HPDE6-E6E7 (cell line): Measurements from ENCODE around the gene WDCP.

ENCODE experiments used
- DNase-seq: peaks from one replicate; pipeline ENCODE4 v3.0.0; 2011; ENCODE audit warnings: missing footprints; ENCODE audit errors: extremely low spot score

The WDCP gene

DNA sequence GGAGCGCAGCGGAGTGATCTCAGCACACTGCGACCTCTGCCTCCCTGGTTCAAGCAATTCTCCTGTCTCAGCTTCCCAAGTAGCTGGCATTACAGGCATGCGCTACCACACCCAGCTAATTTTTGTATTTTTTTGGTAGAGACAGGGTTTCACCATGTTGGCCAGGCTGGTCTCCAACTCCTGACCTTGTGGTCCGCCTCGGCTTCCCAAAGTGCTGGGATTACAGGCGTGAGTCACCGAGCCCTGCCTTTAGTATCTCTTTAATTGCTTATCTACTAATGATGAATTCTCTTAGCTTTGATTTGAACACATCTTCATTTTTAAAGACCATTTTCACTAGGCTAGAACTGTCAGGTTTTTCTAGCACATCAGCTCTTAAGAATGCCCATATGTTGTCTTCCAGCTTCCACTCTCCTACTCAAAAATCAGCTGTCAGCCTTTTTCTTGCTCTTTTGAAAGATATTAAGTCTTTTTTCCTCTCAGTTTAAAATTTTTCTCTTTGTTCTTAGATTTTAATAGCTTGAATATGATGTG lies 53.4 kb downstream of the WDCP start:
- DNase-seq = no peak

DNA sequence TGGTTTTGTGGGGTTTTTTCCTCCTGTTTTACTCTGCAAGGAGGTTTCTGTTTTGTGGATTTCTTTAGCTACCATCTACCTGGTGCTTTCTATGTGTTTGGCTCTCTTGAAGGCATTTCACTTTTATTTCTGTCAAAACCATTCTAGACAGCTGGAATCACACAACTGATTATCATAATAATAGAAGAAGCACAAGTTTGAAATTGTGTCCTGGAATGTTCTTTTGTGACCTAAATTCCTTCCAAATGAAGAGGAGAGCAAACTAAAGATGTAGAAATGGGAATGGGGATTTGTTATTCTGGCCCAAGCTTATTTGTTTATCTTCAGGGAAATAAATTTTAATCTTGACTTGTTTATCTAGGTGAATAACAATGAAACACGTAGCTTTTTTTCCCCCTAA lies 54.3 kb downstream of the WDCP start:
- DNase-seq = no peak

DNA sequence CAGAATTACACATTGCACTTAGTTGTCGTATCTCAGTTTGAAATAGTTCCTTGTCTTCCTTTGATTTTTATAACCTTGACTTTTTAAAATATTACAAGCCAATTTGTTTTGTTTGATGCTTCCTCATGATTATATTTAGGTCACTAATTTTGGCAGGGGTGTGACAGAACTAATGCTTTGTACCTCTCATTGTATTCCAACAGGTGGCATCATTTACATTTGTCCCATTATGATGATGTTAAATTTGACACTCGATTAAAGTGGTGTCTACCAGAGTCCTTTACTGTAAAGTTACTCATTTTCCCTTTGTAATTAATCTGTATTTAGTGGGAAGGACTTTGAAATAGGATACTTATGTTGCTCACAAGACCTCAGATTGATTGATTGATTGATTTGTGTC lies 58.8 kb downstream of the WDCP start:
- peak; percentile 27 for DNase-seq
